ENCODE results near the gene SLC5A4. TPM values are rescaled to one million over a fixed set of nuclear protein-coding genes. Genes with fewer than 3 reads are reported as not detected.
"Not testable (repeated sequence)": the region's sequence is repeated elsewhere in the genome, so short reads cannot be mapped to it uniquely, and the experiment has no call there.

Gene SLC5A4
- polyA plus RNA-seq (2012; ENCODE audit: insufficient read depth, insufficient read length), result not detected

DNA sequence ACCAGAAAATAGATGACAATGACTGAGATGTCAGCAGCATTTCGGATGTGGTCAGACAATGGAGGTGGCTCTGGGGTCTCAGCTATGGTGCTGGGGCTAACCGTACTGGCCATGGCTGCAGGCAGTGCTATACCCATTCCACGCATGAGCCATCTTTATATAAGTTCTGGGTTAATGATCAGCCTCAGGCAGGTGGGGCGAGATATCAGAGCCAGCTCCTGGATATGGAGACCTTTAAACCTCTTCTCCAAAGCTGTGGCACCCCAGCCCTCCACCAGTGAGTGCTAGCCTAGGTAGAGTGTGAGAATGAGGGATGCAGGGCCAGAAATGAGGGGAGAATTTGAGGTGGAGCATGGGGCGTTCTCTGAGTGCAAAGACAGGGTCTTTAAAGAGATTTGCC, at the start of gene SLC5A4:
SLC5A4 (minus strand) TSS at position 131 of the 400 bp plus-strand sequence; CDS start at position 113, 18 bp downstream.
- no peak within 1 kb of the TSS for H3K4me3 ChIP-seq (ENCODE audit: low read length)
- DNase-seq (ENCODE audit: low read depth, low spot score), result no peak

DNA sequence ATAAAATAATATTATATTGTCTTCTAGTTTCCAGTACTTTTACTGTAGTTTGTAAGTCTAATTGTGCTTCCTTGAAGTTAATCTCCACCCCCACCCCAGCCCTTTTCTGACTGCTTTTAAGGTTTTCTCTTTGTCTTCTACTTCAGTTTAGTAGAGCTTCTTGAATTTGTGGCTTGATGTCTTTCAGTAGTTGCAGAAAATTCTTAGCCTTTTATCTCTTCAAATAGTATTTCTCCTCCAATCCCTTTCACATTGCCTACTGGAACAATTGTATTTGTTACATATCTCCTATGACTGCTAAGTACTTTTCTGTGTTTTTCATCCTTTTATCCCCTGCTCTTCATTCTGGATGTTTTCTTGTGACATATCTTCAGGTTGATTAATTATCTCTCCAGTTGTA, 38.8 kb upstream of the SLC5A4 start:
- not testable (repeated sequence) for H3K4me3 ChIP-seq (ENCODE audit: low read length); DNase-seq (ENCODE audit: low read depth, low spot score)

- DNase-seq (ENCODE audit: low read depth, low spot score), result no peak
- H3K4me3 ChIP-seq (ENCODE audit: low read length), result no peak overlapping the region
Measured at GRCh38 chr22:32286290-32286840, 31.2 kb upstream of the SLC5A4 start.

- no peak overlapping the region for H3K4me3 ChIP-seq (ENCODE audit: low read length)
- DNase-seq (ENCODE audit: low read depth, low spot score), result no peak
Measured at GRCh38 chr22:32281072-32281471, 25.9 kb upstream of the SLC5A4 start.

- not testable (repeated sequence) for DNase-seq (ENCODE audit: low read depth, low spot score); H3K4me3 ChIP-seq (ENCODE audit: low read length)
Measured at GRCh38 chr22:32275353-32275752, 20.2 kb upstream of the SLC5A4 start.

GRCh38 chr22:32271389-32271788, 16.2 kb upstream of the SLC5A4 start:
- no peak for DNase-seq (ENCODE audit: low read depth, low spot score)
- no peak overlapping the region for H3K4me3 ChIP-seq (ENCODE audit: low read length)

DNA sequence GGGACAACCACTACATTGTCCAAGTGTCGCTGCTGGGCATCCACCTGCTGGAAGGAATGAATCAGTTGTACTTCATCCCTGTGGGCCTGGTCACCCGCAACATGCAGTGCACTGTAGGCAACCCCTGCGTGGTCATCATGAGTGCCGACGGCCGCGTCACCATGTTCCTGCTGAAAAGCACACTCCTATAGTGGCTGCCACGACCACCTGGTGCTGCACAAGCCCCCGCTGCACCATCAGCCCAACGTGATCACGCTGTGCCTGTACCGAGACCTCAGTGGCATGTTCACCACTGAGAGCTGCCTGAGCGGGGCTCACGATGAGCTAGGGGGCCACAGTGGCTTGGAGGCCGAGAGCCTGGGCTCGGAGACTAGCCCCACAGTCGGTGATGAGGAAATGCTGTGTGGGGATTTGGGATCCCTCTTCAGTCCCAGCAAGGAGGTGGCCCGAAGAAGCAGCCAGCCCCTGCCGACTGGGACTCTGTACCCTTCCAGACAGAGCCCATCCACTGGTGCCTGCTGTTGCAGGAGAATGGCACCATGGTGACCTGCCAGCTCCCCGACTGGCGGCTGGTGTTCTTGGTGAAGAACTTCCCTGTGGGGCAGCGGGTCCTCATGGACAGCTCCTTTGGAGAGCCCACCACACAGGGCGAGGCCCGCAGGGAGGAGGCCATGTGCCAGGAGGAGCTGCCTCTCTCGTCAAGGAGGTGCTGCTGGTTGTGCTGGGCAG, 15.7 kb upstream of the SLC5A4 start:
- no peak for DNase-seq (ENCODE audit: low read depth, low spot score)
- H3K4me3 ChIP-seq (ENCODE audit: low read length), result no peak overlapping the region

GRCh38 chr22:32269316-32269715, 14.2 kb upstream of the SLC5A4 start:
- H3K4me3 ChIP-seq (ENCODE audit: low read length), result no peak overlapping the region
- DNase-seq (ENCODE audit: low read depth, low spot score), result no peak

- no peak overlapping the region for H3K4me3 ChIP-seq (ENCODE audit: low read length)
- DNase-seq (ENCODE audit: low read depth, low spot score), result no peak
Measured at GRCh38 chr22:32267011-32267410, 11.9 kb upstream of the SLC5A4 start.

DNA sequence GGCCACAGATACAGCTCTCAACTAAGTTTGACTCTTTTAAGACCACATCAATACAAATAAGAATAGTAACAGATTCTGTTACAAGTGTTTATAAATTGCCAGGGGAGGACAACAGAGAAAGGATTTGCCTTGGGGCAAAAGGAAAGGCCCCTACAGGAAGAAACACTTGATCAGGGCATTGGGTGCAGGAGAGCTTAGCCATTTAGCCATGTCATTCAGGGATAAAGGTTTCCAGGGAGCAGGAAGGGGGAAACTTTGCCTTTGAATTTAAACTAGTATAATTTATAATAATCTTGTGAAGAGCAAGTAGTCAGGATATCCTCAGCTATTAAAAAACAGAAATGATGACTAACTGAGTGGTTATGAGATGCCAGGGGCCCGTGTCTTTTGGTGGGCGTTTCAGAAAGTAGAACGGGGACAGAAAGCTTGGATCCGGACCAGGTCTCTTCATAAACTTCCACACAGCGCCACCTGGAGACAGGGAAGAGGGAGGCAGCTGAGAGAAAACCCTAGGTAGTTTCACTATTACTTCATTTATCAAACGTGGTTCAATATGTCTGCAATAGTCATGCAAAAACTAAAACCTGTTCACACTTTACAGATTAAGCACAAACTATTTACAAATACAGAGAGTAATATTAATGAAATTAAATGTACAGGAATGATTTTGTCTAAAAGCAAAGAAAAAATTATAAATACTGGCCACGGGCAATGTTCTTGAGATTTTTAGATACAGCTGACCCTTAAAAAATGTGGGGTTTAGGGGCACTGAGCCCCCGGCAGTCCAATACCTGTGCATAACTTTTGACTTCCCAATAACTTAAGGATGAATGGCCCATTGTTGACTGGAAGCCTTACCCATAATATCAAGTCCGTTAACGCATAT, 11.0 kb upstream of the SLC5A4 start:
- no peak overlapping the region for H3K4me3 ChIP-seq (ENCODE audit: low read length)
- DNase-seq (ENCODE audit: low read depth, low spot score), result peak; percentile 42

- not testable (repeated sequence) for H3K4me3 ChIP-seq (ENCODE audit: low read length); DNase-seq (ENCODE audit: low read depth, low spot score)
Measured at GRCh38 chr22:32263678-32264077, 8.5 kb upstream of the SLC5A4 start.

- H3K4me3 ChIP-seq (ENCODE audit: low read length), result no peak overlapping the region
- no peak for DNase-seq (ENCODE audit: low read depth, low spot score)
Measured at GRCh38 chr22:32261306-32261705, 6.2 kb upstream of the SLC5A4 start.

DNA sequence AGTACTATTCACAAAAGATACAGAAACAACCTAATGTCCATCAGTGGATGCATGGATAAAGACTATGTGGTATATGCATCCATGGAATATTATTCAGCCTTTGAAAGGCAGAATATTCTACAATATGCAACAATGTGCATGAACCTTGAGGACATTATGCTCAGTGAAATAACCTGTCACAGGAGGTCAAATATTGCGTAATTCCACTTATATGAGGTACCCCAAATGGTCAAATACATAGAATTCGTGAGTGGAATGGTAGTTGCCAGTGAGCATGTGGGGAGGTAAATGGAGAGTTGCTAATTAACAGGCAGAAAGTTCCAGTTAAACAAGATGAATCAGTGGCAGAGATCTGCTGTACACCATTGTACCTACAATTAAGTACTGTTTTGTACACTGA, 3.6 kb upstream of the SLC5A4 start:
- no peak overlapping the region for H3K4me3 ChIP-seq (ENCODE audit: low read length)
- DNase-seq (ENCODE audit: low read depth, low spot score), result no peak

- H3K4me3 ChIP-seq (ENCODE audit: low read length), result no peak overlapping the region
- DNase-seq (ENCODE audit: low read depth, low spot score), result peak; percentile 58
Measured at GRCh38 chr22:32255726-32256125, 579 bp upstream of the SLC5A4 start.

DNA sequence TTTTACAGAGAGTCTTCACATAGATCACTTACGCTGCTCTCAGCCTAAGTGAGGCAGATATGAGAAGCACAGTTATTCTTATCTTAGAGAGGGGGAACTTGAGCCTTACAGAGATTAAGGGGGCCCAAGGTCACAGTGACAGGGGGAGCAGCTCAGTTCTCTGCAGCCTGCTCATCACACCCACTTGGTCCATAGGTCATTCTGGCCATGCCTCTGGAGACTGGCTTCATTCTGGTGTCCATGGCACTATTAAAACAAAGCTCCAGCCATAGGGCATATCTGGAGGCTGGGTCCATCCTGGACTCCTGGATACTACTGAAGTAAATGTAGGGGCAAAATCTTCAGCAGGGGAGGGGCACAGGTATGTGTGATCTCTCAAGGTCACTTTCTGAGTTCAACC, 5.9 kb downstream of the SLC5A4 start:
- no peak overlapping the region for H3K4me3 ChIP-seq (ENCODE audit: low read length)
- DNase-seq (ENCODE audit: low read depth, low spot score), result no peak

GRCh38 chr22:32248276-32248675, 6.9 kb downstream of the SLC5A4 start:
- DNase-seq (ENCODE audit: low read depth, low spot score), result no peak
- H3K4me3 ChIP-seq (ENCODE audit: low read length), result no peak overlapping the region

- no peak overlapping the region for H3K4me3 ChIP-seq (ENCODE audit: low read length)
Measured at GRCh38 chr22:32246166-32246565, 9.0 kb downstream of the SLC5A4 start.

DNA sequence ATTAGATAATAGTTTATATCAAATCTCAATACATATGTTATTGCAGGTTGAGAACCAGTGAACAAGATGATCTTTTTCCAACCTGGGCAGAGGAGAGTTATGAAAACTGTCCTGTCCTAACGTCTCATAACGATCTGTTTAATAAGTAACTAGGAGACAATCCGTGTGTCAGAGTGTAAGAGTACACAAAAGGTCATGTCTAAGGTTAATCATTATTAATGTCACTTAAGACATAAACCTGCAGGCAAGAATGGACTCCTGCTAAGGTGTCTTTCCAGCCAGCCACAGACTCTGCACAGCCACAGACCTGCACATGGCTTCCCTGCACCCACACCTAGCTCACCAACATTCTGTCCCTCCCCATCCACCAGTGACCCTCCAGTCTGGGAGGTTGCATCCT, 10.1 kb downstream of the SLC5A4 start:
- DNase-seq (ENCODE audit: low read depth, low spot score), result no peak

More at GRCh38 chr22:32246166-32246565, 9.0 kb downstream of the SLC5A4 start:
- no peak for DNase-seq (ENCODE audit: low read depth, low spot score)

GRCh38 chr22:32244547-32244946, 10.6 kb downstream of the SLC5A4 start:
- H3K4me3 ChIP-seq (ENCODE audit: low read length), result no peak overlapping the region
- DNase-seq (ENCODE audit: low read depth, low spot score), result no peak

More for the DNA sequence above, 10.1 kb downstream of the SLC5A4 start:
- H3K4me3 ChIP-seq (ENCODE audit: low read length), result no peak overlapping the region

DNA sequence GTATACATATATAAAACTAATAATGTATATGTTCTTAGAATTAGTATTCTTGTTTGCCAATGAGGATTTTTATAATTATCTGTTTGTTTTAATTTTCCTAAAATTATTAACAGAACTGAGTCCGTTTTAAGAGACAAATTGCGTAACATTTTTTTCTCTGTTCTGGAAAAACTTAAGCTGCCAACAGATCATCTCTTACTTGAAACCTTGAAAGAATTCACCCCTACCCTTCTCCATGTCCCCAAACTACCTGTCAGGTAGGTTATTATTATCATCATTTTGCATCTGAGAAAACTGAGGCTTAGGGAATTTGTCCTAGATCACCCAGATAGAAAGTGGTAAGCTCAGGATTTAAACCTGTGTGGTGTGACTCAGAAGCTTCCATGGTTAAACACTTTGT, 14.7 kb downstream of the SLC5A4 start:
- H3K4me3 ChIP-seq (ENCODE audit: low read length), result no peak overlapping the region
- DNase-seq (ENCODE audit: low read depth, low spot score), result no peak
